Cerebellar nuclear complex (tissue), 1 donor: ENCODE measurements around the gene CELA2A.
"Not testable (repeated sequence)": the region's sequence is repeated elsewhere in the genome, so short reads cannot be mapped to it uniquely, and the experiment has no call there.

Experiments
- DNase-seq, 2 experiments: peaks; one replicate each; lab custom pipeline; 2025; lab: John Stamatoyannopoulos, UW

The CELA2A gene

DNA sequence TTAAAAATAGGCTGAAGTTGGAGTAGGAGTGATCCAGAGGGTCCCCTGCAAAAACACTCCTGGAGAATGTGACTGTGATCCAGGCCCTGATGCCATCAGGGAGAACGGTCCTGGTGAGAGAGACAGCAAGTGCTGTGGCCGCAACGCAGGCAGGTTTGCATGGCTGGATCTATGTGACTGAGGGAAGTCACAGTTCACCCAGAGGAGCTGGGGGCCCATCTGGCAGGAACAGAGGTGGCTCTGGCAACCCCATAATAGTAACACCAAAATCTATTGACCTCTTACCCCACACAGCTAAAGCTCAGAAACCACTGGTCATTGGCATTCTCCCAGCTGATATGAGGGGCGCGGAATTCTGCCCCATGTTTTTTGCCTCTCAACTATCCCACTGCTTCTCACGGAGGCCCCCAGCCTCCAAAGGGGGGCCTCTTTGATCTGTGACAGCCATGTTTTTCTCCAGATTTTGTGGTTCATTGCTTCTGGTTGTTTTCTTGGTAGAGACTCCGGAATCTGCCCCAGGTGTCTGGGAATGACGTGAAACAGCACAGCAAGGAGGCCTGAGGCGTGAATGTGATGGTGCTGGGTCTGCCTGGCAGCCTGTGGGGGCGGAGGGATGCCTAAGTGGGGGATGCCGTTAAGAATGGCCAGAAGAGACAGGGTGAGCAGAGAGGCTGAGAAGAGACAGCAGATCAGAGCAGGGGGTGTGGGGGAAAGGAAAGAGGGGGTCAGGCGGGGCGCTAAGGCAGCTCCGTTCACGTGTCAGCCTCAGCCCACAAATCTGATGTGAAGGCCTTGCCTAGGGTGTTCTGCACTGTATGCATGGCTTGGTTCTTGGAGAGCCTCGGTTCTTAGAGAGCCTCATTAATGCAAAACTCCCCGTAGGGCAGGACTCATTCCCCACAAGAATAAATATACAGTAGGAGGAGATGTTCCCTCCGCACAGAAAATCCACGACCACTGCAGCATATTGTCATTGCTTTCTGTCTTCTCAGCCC lies 43.9 kb downstream of the CELA2A start:
- no peak for DNase-seq

DNA sequence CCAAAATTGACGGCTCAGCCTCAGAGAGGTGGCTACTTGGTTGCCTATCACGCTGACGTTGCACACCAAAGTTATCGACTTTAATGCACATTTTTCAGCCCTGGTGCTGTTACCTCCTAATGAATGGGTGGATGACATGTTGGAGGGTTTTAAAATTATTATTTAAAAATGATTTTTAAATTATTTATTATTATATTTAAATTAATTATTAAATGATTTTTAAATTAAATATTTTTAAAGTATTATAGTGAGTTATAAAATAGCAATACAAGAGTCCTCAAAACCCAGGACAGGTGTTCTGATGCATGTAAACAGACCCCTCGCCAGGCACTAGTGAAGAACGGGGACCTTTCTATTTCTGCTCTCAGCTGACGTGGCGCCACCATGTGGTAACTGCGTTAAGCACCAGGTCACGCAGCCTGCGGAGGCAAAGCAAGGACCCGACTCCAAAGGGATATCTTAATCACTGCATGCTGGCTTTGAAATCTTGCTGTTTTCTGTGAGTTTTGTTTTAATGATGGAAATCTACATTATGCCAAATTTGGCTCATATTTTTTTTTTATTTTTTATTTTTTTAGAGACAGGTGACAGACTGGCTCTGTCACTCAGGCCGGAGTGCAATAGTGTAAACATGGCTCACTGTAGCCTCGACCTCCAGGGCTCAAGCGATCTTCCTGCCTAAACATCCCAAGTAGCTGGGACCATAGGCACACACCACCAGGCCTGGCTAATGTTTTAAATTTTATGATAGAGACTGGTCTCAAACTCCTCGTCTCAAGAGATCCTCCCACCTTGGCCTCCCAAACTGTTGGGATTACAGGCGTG lies 44.9 kb downstream of the CELA2A start:
- DNase-seq: no peak

DNA sequence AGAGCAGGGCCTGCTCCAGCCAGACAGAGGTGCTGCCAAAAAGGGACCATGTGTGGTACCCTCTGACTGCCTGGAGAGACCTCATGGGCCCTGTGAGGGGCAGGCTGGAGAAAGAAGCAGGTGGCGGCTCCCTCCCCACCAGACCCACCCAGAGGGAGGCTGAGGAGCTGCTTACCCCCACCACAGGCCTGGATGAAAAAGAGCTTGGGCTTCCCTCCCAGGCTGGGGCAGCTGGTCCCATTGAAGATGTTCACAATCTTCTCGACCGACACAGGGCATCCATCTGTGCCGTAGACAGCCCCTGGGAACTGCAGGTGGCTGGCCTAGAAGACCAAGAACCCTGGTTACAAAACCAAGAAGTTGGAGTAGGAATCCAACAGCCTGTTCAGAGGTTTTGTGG lies 47.9 kb downstream of the CELA2A start:
- DNase-seq: no peak

DNA sequence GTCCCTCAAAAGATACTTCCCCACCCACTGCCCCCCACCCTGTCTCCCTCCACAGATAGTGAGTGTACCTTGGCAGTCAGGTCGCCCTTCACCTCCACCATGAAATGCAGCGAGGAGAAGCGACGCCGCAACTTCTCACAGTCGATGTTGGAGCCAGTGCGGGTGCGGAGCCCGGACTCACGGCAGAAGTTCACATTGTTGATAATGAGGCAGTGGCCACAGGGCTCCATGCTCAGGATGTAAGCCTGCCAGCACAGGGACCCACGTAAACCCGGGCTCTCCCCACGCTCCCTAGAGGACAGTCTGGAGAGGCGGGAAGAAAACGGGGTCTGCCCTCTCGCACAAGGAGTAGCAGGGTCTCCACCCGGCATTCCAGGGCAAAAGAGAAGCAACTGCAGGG lies 50.3 kb downstream of the CELA2A start:
- DNase-seq: no peak

DNA sequence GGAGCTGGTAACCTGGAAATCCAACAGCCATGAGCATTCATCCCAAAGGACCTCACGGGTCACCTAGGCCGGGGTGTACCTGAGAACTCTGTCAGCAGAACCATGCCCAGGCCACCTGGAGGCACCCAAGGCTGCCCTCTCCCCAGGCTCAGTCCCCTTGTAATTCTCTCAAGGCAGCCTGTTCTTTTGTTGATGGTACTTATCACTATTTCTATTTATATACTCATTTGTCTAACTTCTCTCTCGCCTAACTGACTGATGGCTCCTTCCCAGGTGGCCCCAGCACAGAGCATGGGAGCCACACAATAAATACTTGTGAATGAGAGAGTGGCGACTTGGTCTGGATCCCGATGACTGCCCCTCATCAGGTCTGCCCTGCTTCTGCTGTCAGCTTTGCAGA lies 50.7 kb downstream of the CELA2A start:
- no peak for DNase-seq

DNA sequence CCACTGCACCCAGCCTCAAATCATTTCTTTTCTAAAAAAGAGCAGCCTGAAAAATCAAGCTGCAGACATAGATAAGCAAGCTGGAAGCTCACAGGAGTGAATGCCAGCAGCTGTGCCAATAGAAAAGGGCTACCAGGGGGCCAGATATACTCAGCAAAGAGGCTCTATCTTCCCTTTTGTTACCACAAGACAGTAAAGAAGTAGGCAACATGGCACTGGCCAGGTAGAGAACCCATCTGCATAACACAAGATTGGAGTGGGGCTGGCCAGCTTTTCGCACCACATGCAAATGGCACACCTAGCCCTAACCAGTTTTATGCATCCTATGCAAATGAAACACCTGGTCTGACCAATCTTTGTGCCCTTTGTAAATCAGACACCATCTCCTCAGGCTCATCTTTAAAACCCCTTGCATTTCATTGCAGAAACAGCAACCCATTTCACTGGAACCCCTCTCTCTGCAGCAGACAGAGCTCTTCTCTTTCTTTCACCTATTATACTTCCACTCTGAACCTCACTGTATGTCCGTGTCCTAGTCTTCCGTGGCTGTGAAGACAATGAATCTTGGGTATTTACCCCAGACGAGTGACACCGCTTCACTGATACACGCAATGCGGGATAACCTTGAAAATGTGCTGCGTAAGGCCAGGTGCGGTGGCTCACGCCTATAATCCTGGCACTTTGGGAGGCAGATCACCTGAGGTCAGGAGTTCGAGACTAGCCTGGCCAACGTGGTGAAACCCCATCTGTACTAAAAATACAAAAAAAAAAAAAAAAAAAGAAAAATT lies 52.4 kb downstream of the CELA2A start:
- no peak for DNase-seq

DNA sequence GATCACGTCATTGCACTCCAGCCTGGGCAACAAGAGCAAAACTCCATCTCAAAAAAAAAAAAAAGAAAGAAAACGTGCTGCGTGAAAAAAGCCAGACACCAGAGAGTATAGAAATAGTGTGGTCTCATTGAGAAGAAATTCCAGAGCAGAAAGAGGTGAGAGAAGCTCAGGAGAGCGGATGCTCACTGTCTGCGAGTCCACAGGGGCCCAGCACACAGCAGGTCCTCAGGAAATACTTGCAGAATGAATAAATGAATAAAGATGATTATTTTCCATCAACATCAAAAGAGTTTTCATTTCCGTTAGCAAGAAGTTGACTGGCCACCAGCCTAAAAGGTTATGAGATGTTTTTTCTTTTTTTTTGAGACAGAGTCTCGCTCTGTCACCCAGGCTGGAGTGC lies 53.1 kb downstream of the CELA2A start:
- DNase-seq: no peak

DNA sequence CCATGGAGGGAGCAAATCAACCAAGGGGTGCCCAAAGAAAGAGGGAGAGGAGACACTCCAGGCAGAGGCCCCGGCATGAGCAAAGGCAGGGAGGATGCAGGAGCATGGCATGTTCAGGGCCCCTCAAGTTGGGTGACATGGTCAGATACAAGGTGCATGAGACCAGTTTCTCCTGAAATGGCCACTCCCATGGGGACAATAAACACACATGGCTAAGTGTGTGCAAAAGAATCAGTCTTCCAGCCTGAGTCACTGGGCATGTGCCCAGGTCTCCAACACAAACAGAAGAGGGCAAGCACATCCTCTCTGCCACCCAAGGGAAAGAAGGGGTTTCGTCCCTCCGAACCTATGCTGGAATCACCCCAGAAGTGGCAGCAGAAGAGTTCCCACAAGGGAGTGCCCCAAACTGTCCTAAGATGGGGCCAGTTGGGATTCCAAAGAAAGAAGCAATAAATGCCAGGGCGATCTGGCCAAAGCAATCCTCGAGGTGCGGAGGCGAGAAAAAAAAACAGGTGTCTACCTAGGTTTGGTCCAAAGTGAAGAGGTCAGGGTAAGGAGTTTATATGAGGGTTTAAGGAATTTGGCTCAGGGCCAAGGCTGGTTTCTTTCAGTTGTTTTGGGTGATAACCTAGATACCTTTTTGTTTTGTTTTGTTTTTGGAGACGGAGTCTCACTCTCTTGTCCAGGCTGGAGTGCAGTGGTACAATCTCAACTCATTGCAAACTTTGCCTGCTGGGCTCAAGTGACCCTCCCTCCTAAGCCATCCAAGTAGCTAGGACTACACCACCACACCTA lies 54.3 kb downstream of the CELA2A start:
- DNase-seq: no peak

DNA sequence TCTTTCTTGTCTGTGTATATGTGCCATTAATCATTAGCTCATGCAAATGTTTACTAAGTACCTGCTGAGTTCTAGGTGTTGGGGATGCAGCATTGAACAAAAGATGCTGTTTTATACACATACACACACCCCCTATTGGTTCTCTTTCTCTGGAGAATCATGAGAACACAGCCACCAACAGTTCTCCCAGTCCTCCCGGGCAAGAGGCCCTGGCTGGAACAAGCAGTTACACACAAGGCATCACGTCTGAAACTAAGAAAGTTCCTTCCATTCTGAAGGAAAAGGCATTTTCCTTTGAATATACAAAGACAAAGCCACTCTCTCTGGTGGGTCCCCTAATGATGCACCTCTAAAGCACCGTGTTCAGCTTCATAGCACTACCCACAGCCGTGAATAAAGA lies 56.7 kb downstream of the CELA2A start:
- no peak for DNase-seq

DNA sequence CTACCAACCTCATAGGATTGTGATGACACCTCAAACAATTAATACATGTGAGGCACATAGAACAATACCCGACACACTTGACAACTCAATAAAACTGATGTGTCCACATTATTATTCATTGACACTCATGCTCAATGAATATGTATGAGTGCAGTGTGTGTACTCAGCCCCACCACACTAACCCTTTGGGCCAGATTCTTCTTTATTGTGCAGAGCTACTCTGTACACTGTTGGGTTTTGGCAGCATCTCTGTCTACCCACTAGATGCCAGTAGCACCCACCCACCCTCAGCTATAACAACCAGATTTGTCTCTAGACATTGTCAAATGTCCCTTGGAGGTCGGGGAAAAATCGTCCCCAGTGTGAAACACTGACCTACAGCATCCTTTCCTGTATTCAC lies 57.4 kb downstream of the CELA2A start:
- no peak for DNase-seq

DNA sequence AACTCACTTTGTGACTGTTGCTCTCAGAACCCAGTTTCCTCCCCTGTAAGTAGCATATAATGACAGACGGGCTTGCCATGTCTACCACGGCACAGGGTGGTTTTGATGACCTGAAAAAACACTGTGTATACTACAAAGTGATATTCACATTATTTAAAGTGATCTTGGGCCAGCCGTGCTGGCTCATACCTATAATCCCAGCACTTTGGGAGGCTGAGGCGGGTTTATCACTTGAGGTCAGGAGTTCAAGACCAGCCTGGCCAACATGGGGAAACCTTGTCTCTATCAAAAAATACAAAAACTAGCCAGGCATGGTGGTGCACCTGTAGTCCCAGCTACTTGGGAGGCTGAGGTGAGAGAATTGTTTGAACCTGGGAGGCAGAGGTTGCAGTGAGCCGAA lies 58.0 kb downstream of the CELA2A start:
- not testable (repeated sequence) for DNase-seq

DNA sequence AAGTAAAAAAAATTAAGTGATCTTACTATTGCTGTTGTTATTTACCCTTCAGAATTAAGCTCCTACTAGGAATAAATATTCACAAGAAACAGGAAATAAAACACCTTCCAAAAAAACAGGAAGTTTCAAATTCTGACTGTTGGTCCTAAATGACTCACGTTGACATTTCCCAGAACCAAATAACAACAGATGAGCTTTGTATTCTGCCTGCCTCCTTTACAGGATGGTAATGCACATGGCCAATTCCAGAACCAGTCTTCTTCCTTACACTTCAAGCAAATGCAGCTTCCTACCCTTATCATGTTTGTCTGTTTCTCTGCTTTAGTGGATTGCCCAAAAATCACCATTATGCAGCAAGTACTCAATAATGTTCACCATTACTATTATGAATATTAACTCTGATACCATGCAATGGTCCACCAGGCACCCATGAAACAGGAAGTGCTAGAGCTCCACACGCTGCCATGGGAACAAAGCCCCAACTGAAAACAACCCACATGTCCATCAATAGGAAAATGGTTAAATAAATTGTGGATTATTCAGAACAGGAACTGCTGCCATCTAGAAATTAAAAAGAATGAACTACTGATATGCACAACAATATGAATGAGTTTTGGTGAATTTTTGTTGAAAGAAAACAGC lies 58.6 kb downstream of the CELA2A start:
- no peak for DNase-seq

DNA sequence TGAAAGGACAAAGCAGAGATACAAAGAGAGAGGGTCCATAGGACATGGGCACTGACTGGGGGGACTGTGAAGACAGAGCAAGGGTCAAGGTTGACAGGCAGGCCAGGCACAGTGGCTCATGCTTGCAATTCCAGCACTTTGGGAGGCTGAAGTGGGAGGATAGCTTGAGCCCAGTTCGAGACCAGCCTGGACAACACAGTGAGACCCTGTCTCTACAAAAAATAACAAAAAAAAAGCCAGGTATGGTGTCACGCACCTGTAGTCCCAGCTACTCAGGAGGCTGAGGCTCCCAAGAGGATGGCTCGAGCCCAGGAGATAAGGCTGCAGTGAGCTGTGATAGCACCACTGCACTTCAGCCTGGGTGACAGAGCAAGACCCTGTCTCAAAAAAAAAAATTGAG lies 63.1 kb downstream of the CELA2A start:
- no peak for DNase-seq

DNA sequence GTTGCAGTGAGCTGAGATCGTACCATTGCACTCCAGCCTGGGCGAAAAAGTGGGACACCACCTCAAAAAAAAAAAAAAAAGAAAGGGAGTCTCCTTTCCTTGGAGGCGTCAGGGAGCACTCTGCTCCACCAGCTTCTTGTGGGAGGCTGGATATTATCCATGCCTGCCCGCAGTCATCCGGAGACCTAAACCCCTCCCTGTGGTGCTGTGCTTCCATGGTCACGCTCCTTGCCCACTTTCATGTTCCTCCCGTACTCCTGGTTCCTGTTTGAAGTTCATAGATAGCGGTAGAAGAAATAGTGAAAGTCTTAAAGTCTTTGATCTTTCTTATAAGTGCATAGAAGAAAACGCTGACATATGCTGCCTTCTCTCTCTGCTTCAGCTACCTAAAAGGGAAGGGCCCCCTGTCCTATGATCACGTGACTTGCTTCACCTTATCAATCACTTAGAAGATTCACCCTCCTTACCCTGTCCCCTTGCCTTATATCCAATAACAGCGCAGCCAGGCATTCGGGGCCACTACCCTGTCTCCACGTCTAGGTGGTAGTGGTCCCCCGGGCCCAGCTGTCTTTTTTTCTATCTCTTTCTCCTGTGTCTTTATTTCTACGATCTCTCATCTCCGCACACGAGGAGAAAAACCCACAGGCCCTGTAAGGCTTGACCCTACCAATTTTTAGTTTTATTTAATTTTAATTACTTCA lies 64.8 kb downstream of the CELA2A start:
- not testable (repeated sequence) for DNase-seq
